Activated CD8-positive, alpha-beta memory T cell treated with anti-CD3 and anti-CD28 coated beads for 48 hours (primary cell): ENCODE results near the gene SOD1.

Source experiments
- DNase-seq, 3 experiments: peaks; one replicate each; pipeline ENCODE4 v3.0.0-alpha.2; 2020; ENCODE audit warnings: low read depth in 2 of 3, low spot score in 2 of 3

SOD1 gene

GRCh38 chr21:31678478-31678877 is 19.0 kb downstream of the SOD1 start:
- DNase-seq: no peak

- DNase-seq: no peak
Observed at GRCh38 chr21:31682620-31683019, 23.1 kb downstream of the SOD1 start.

GRCh38 chr21:31683029-31683428 is 23.5 kb downstream of the SOD1 start:
- no peak for DNase-seq

- DNase-seq: no peak
Observed at GRCh38 chr21:31684918-31685317, 25.4 kb downstream of the SOD1 start.

GRCh38 chr21:31686272-31686915 is 26.9 kb downstream of the SOD1 start:
- no peak for DNase-seq

GRCh38 chr21:31687108-31687507 is 27.6 kb downstream of the SOD1 start:
- no peak for DNase-seq

GRCh38 chr21:31688603-31689368 is 29.3 kb downstream of the SOD1 start:
- DNase-seq: no peak

GRCh38 chr21:31693222-31693621 is 33.7 kb downstream of the SOD1 start:
- DNase-seq: no peak

- no peak for DNase-seq
Observed at GRCh38 chr21:31696424-31696823, 36.9 kb downstream of the SOD1 start.

GRCh38 chr21:31698461-31698860 is 39.0 kb downstream of the SOD1 start:
- DNase-seq: no peak

GRCh38 chr21:31700040-31700439 is 40.5 kb downstream of the SOD1 start:
- DNase-seq: no peak

- no peak for DNase-seq
Observed at GRCh38 chr21:31706562-31706961, 47.1 kb downstream of the SOD1 start.

GRCh38 chr21:31707499-31707898 is 48.0 kb downstream of the SOD1 start:
- DNase-seq: no peak

- DNase-seq: no peak
Observed at GRCh38 chr21:31708541-31708940, 49.0 kb downstream of the SOD1 start.

GRCh38 chr21:31710586-31710985 is 51.1 kb downstream of the SOD1 start:
- DNase-seq: no peak

- DNase-seq: no peak
Observed at GRCh38 chr21:31711326-31711725, 51.8 kb downstream of the SOD1 start.

GRCh38 chr21:31711745-31712285 is 52.3 kb downstream of the SOD1 start:
- DNase-seq: no peak

- no peak for DNase-seq
Observed at GRCh38 chr21:31713115-31713514, 53.6 kb downstream of the SOD1 start.

GRCh38 chr21:31713973-31714740 is 54.7 kb downstream of the SOD1 start:
- no peak for DNase-seq

GRCh38 chr21:31714741-31715365 is 55.4 kb downstream of the SOD1 start:
- no peak for DNase-seq

GRCh38 chr21:31716106-31716505 is 56.6 kb downstream of the SOD1 start:
- DNase-seq: no peak
